ENCODE measurements around the gene ZBED2.

- no peak for TF ChIP-seq CTCF (IDR thresholded peaks at IDR 0.05)
- TF ChIP-seq POLR2A (IDR thresholded peaks at IDR 0.05): no peak
These were observed 41.3 kb upstream of the ZBED2 start for GRCh38 chr3:111636366-111636885.
